GM18858 (cell line): ENCODE results near the gene C1orf226.

Source experiments
- ATAC-seq: cut with Tn5 transposase; IDR thresholded peaks from one replicate; pipeline ENCODE4 v1.9.1; 2021; ENCODE audit not compliant: unreplicated experiment

The C1orf226 gene

DNA sequence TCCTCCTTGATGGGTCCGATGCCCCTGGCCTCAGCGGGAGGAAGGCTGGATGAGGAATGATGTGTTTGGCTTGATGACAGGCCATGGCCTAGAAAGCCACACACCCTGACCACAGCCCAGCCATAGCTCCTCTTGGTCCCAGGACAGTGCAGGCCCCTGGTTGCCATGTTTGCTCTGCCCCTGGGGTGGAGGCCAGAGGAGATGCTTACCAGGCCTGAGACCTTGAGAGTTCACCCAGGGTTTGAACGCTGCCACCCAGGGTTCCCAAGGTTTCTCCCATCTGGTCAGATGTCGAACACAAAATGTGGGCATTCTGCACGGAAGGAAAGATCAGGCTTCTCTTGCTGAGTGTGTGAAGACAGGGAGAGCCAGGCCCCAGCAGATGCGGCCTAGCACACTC is 2.6 kb downstream of the C1orf226 start:
- ATAC-seq, result no peak

DNA sequence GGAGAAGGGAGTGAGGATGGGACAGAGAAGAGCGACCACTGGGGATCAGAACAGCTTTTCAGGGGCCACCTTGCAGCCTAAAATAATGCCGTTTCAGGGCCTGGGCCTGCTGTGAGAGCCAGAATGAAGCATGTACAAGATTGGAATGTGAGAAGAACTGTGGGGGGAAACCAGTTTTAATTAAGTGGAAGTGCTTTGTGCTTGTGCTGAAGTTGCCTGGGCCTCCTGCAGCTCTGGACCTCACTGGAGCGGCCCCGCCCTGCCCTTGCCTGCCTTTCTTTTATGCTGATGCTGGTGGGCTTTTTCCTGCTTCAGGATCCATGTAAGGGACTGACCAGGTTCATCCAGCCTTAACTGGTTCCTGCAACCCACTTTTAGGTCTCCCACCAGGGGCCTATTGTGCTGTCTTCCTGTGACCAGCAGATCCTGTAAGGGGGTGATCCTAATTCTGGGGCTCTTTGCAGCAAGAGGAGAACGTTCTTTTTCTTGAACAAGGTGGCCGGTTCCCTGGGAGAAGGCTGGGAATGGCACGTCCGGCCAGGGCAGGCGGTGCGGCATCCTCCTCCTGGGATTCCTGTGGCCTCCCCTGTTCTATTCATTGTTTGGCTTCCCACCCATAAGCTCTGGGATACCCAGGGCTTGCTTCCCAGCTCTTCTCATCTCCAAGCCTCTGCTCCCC is 3.2 kb downstream of the C1orf226 start:
- no peak for ATAC-seq

DNA sequence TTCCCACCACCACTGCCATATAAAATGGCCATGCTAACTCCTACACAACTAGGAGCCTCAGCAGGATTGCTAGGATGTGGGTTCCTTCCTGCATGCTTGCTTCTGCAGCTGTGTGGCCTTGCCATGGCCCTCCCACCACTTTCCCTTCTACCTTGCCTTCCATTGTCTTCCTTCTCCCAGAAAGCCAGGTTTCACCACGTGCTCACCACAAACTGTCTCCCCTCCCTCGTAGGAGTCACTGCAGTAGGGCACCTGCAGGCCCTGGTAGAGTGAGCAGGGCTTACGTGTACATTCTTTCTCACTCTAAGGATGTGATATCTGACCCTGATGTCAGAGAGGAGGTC is 3.7 kb downstream of the C1orf226 start:
- no peak for ATAC-seq

DNA sequence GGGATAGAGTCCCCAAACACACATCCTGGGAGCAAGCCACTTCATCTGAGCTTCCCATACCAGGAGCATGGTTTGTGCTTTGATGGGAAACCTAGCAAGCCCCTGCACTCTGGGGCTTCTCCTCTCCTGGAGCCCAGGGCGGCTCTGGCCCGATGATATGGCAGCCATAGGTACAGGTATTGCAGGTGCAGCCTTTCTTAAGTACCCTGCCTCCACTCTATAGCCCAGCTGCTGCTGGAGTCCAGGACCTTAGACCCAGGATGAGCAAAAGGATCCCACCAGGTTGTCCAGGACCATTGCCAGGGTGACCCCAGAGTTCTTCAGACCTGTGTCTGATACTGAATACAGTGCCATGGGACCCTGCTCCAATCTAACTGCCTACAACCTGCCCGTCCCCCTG is 4.2 kb downstream of the C1orf226 start:
- ATAC-seq, result no peak

DNA sequence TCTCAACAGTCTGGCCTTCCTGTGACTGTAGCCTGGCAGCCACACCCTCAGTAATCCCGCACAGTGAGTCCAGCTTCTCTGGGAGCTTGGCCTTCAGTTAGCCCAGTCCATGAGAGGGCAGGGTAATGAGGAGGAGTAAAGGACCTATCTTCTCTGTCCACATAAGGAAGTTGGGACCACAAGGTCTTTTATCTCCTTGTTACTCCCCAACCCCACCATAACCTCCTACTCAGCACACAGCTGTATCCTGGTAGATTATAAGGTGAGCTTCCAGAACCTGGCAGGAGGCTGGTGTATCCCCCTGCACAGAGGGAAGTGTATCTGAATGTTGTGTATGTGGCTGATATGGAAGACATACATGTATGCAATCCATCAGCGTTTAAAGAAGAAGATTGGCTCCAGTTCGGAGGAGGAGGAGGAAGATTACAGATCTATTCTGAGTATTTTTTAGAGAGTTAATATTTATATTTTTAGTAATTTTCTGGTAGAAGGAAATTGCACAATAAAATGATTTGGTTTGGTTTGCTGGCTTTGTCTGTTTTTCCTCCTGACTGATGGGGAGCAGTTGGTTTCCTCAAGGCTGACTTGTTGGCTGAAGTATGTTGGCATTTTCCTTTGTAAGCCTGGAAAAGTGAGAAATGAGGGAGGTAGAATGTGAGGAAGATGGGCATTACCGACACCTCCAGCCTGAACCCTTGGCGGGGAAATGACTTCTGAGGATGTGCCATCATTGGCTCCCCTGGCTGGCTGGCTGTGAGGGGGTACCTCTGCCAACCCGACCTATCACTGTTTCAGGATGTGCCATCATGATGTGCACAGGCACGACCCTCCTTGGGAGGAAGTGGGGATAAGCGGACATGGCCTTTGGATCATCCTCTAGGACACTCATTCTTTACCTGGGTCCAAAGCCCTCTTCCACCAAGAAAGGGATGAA is 5.0 kb downstream of the C1orf226 start:
- no peak for ATAC-seq

DNA sequence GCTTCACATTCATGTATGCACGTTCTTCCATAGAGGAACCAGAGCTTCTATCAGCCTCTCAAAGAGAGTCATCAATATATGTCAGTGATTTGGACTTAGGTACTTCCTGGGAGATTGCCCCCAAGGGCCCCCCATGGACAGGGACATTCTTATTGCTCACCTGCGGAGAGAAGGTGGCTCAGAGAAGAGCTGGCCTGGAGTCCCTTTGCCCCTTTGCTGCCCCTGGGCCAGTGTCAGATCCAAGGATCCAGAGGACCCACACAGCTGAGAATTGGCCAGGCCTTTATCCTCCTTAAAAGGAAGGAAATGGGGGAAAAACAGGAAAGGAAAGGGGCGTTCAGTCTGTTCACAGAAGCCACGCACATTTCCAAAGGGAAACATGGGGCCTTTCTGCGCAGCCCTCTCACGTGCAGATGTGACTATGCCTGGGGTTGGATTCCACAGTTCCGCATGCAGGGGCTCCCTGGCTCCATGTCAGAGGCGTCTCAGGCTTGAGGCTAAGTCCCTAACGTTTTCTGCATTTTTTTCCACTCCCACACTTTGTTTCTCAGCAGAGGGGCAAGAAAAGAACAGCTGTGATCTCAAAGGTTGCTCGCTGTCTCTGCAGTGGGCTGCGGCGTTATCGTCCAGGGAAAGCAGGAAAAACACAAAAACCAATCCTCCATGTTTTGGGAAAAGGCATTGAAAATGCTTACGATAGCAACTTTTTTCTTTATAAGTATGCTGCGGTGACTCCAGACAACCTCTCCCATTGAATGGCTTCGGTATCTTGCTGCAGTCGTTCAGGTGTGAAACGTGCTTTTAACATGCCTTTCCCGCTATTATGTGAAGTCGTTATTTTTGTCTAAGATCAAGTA is 5.9 kb downstream of the C1orf226 start:
- ATAC-seq, result no peak

DNA sequence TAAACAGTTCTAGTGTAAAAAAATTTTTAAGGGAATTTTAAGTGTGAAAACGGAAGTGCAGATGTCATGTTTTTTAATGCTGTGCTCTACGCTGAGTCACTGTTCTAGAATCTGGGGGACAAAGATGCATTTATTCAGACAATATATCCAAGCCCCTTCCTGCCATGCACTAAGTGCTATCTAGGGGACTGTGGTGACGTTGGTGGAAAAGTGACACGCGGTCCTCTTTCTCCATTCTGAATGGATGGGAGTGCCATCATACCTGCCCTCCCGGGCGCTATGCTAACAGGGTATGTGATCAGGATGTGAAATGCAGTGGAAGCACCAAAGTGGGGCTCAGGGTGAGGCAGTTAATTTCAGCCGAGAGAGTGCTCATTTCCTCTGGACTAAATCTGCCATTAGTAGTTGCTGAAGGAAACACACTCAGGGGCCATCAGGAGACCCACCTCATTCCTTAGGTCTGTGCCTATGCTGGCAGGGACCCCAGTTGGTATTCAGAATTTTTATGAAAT is 6.6 kb downstream of the C1orf226 start:
- ATAC-seq, result no peak

GRCh38 chr1:162388615-162389014 is 7.1 kb downstream of the C1orf226 start:
- no peak for ATAC-seq

GRCh38 chr1:162389021-162389818 is 7.7 kb downstream of the C1orf226 start:
- ATAC-seq, result no peak

DNA sequence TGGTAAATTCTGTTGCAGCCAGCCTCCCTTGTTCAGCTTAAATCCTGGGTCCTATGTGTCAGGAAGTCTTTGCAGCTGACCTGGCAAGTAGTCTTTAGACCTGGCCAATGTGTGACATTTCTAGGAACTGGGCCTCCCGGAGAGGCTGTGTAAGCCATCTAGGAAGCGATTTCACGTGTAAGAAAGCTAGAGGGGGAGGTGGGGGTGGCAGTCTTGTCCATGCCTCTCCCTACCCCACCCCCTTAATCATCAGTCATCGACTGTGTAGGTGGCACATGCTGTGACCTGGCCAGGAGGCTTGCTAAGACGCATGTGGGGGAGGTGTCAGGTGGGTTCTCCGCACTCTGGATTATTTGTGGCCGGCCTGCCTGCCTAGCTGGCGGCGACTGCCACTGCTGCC is 8.4 kb downstream of the C1orf226 start:
- ATAC-seq, result no peak

DNA sequence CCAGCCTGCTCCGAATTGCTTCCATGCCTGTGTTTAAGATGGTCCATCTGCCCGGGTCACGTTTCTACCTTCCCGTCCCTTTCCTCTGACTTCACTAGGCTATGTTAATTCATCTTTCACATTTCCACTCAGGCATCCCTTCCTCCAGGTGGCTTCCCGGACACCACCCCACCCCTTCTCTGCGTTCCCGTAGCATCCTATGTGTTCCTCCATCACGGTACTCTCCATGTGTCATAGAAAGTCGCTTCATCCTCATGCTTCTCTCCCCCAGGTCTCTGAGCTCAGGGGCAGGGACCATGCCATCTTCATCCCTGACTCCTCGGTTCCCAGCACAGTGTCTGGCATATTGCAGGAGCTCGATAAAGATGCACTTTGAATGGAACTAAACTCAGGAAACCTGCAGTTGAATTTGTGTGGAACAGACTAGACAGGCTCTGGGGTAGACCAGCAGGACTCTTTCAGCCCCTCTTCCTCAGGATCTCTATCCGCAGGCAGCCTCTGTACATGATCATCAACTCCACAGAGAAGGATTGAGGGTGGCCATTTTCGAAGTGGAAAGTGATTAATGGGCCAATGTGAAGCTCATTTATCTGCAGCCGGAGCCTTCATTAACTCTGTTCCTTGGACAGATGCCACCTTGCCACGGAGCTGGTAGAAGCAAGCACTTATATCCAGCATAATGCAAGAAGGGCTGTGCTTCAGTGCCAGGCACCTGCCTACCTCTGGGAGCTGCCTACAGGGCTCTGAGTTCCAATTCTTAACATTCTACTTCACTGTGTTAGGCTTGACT is 9.1 kb downstream of the C1orf226 start:
- ATAC-seq, result no peak

- no peak for ATAC-seq
These were observed 10.4 kb downstream of the C1orf226 start for GRCh38 chr1:162391790-162392563.

DNA sequence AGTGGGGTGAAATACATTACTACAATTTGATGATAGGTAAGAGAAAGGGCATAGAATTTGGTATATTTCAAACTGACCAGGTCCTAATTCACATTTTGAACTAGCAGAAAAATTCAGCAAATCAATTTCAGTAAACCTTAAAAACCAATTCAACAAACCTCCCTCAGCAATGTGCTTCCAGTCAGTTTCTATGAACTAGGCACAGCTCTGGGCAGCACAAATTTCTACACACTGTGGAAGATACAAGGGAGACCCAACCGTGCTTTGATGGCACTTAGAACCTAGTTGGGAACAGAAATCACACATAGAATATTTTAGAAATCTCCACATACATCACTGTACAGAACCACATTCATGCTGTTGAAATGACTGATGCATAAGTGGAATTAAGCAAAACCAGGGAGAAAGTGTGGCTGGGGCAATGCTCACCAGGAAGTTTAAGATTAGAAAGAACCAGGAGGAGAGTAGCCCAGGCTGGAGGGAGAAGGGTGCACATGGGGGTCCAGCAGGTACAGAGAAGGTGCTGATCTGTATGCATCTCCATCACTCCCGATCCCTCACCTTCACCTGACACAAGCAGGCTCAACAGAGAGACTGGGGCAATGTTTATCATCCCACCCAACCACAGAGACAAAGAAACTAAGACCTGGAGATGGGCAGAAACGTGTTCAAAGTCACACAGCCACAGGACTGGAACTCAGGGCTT is 14.8 kb downstream of the C1orf226 start:
- ATAC-seq, result no peak

DNA sequence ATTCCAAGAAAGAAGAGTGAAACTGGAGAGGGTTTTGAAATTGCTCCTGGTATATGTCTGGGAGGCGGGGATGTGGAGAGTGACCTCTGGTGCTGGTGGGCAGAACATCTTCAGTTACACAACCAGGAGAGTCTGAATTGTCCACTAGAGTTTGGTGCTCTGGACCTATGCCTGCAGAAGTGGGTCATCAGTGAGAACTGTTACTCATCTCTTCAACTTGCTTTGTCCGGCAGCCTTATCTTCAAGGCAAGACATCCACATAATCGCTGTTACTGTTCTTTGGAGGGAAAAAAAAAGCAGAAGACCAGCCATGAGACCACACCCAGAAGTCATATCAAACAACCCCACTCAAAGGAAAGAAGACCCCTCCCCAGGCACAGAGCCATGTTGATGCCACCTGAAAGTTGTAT is 15.5 kb downstream of the C1orf226 start:
- ATAC-seq, result no peak

DNA sequence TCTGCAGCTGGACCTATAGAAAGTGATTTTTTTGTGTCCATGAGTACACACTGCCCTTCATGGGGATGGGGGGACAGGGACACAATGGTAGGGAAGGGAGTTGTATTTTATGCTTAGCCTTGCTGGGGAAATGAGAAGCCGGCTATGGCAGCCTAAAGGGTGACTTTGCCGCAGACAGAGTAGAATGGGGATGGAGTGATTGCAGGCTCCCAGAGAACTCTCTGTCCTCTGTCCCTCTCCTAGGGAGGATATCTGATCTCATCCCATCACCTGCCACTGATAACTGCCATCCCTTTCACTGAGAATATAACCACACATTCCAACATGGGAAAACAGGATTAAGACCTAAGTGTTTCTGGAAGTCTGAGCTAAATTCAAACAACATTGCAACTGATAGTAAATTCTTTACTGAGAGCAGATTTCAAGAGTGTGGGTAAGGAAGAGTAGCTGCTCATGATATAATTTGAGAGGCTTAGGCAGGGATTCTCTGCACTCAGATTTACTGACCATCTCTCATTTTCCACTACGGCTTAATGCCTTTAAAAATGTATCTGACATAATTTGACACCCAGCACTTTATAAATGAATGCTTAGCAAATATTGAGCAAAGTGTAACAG is 16.5 kb downstream of the C1orf226 start:
- ATAC-seq, result no peak

DNA sequence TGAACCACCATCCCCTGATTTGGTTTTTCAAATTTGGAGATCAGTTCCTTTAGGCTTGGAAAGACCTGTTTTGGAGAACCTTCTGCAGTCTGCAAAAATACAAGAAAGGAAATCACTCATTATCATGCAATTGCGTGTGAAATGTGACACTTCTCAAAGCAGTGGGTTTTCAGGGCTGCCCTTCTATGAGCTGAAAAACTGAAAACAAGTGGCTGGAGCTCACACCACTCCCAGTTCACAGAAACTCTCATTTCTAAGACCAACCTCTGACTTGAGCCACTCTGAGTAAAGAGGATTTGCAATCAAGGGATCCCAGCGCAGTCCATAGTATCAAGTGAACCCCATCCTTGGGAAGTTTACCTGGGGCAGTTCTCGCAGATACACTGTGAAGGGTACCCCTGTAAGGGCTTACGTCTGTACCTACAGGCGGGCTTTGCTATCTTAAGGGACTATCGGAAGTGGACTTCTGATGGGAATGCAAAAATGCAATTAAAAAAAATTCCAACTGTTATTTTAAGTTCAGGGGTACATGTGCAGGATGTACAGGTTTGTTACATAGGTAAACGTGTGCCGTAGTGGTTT is 17.6 kb downstream of the C1orf226 start:
- ATAC-seq, result no peak

- no peak for ATAC-seq
These were observed 19.3 kb downstream of the C1orf226 start for GRCh38 chr1:162400790-162401355.
